ENCODE measurements around the gene PAOX.
A peak's percentile ranks its signal among the peaks of the same experiment; 100 is the strongest.
"Not testable (repeated sequence)": the region's sequence is repeated elsewhere in the genome, so short reads cannot be mapped to it uniquely, and the experiment has no call there.

The PAOX gene

GRCh38 chr10:133420579-133420978 is 41.5 kb downstream of the PAOX start:
- Mint-ChIP-seq H3K4me3 (no peak overlapping the region), H3K27ac (no peak overlapping the region), H3K9me3 (no peaks in the 10 kb centered on the region), H3K4me1 (no peaks in the 10 kb centered on the region), H3K36me3 (peaks cover 6% of the 10 kb centered on the region), H3K27me3 (no peaks in the 10 kb centered on the region)

DNA sequence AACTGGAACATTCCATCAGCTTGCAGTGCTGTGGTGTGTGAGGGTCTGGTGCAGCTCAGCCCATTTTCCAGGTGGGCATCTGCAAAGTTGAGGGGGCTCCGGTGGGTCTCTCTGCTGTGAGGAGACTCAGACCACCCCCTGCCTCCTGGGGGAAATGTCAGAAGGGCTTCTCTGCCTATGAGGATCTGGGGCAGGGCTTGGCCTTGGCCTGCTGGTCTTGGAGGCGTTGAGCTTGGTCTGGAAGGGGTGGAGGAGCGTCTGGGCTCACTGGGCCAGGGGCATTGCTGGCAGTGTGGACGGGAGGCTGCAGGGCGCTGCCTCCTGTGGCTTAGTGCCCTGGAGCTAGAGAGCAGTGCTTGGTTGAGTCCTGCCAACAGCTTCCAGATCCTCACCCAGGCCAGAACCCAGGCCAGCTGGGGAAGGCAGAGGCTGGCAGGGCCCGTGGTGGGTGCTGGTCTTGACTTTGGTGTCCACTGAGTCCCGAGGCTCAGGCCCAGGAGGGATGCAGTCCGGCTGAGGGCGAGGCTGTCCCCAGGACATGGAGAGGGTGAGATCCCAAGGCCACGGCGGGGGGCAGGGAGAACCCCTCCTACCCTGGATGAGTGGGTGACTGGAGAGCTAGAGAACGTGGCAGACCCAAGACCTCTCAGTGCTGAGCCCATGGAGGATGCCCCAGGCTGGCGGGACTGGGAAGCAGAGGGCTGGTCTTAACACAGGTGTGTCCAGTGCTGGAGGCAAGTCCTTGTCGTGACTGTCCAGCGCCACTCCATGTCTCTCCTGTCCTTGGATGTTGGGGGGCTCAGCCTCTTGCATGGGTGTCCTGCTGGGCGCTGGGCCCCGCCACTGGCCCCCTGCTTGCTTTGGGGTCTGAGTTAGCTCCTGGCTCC is 42.5 kb downstream of the PAOX start:
- Mint-ChIP-seq H3K9me3 (no peaks in the 10 kb centered on the region), H3K27ac (no peak overlapping the region), H3K36me3 (peaks cover 2% of the 10 kb centered on the region), H3K4me1 (no peaks in the 10 kb centered on the region), H3K27me3 (no peaks in the 10 kb centered on the region), H3K4me3 (no peak overlapping the region)

GRCh38 chr10:133422223-133422806 is 43.3 kb downstream of the PAOX start:
- Mint-ChIP-seq H3K4me3 (no peak overlapping the region), H3K9me3 (no peaks in the 10 kb centered on the region), H3K36me3 (peaks cover 2% of the 10 kb centered on the region), H3K4me1 (no peaks in the 10 kb centered on the region), H3K27ac (peak overlapping the region; percentile 23), H3K27me3 (no peaks in the 10 kb centered on the region)

- Mint-ChIP-seq H3K27me3 (no peaks in the 10 kb centered on the region), H3K4me3 (peak overlapping the region; percentile 36), H3K4me1 (no peaks in the 10 kb centered on the region), H3K27ac (peak overlapping the region; percentile 23), H3K36me3 (peaks cover 2% of the 10 kb centered on the region), H3K9me3 (no peaks in the 10 kb centered on the region)
These were observed 44.0 kb downstream of the PAOX start for GRCh38 chr10:133422807-133423771.

GRCh38 chr10:133424102-133424501 is 45.0 kb downstream of the PAOX start:
- not testable (repeated sequence) for H3K36me3 Mint-ChIP-seq, H3K4me3 Mint-ChIP-seq, H3K4me1 Mint-ChIP-seq, H3K27me3 Mint-ChIP-seq, H3K27ac Mint-ChIP-seq, H3K9me3 Mint-ChIP-seq

GRCh38 chr10:133424601-133425000 is 45.5 kb downstream of the PAOX start, which contains the start of gene SPRN:
Gene SPRN (minus strand): TSS chr10:133424625. CDS start chr10:133423681, 944 bp downstream.
- not testable (repeated sequence) for H3K4me1 Mint-ChIP-seq, H3K36me3 Mint-ChIP-seq, H3K9me3 Mint-ChIP-seq, H3K27me3 Mint-ChIP-seq, H3K27ac Mint-ChIP-seq
- peak within 1 kb of the TSS; percentile 36 for H3K4me3 Mint-ChIP-seq

DNA sequence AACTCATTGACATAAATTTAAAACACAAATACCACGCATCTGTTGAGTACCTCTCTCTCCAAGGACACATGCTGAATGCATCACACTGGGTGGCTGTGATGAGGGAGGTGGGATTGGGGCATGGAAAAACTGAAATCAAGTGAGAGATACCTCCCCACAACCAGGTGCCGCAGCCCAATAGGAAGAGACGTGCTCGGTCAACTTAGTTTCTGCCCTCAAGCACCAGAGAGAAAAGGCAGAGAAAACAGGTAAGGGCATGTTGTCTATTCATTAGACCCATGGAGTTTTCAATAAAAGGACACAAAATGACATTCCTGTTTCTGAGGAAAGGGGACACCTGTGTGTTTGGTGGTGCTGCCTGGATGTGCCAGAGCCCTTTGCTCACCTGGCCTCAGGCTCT is 50.5 kb downstream of the PAOX start:
- not testable (repeated sequence) for H3K27me3 Mint-ChIP-seq, H3K4me1 Mint-ChIP-seq, H3K9me3 Mint-ChIP-seq, H3K36me3 Mint-ChIP-seq, H3K4me3 Mint-ChIP-seq, H3K27ac Mint-ChIP-seq

DNA sequence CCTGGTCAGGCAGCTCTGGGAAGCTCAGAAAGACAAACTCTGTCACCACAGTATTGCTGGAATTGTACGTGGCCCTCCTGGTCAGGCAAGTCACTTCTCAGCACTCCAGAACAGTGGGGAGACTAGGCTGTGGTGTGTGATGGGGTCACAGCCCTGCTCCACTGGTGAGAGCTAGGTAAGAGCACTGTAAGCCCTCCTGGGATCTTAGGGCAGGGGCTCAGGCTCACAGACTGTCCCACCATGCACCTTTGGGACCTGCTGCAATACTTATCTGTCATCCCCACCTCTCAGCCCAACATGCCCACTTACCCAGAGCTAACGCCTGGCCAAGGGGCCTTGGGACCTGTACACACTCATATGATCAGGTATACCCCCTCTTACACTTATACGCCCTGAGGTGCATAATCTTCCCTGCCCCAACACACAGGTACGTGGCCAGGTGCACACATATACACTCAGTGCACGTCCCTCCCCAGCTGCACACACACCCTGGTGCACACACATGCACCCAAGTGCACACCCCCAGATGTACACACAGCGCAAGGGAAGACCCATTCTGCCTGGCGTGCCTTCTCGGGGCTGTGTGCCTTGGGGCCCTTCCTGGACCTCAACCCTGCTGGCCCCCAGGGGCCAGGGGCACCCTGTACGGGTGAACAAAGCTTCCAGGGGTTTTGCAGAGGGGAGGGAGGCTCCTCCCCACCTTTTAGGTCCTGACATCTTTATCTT is 53.0 kb downstream of the PAOX start:
- not testable (repeated sequence) for H3K36me3 Mint-ChIP-seq, H3K27ac Mint-ChIP-seq, H3K4me1 Mint-ChIP-seq, H3K9me3 Mint-ChIP-seq, H3K4me3 Mint-ChIP-seq, H3K27me3 Mint-ChIP-seq

- H3K36me3 Mint-ChIP-seq, H3K4me3 Mint-ChIP-seq, H3K9me3 Mint-ChIP-seq, H3K4me1 Mint-ChIP-seq, H3K27me3 Mint-ChIP-seq, H3K27ac Mint-ChIP-seq: not testable (repeated sequence)
These were observed 53.7 kb downstream of the PAOX start for GRCh38 chr10:133432789-133433188.

- H3K9me3 Mint-ChIP-seq = no peaks in the 10 kb centered on the region
- no peak overlapping the region for H3K27ac Mint-ChIP-seq
- peaks cover 7% of the 10 kb centered on the region for H3K4me1 Mint-ChIP-seq
These were observed 59.7 kb downstream of the PAOX start for GRCh38 chr10:133438711-133439273.

GRCh38 chr10:133439517-133440461 is 60.7 kb downstream of the PAOX start:
- Mint-ChIP-seq H3K36me3 (peaks cover 3% of the 10 kb centered on the region), H3K27ac (no peak overlapping the region), H3K9me3 (no peaks in the 10 kb centered on the region), H3K4me1 (peaks cover 7% of the 10 kb centered on the region), H3K27me3 (peaks cover 8% of the 10 kb centered on the region), H3K4me3 (no peak overlapping the region)

More at GRCh38 chr10:133438711-133439273, 59.7 kb downstream of the PAOX start:
- H3K36me3 Mint-ChIP-seq = peaks cover 3% of the 10 kb centered on the region
- H3K27me3 Mint-ChIP-seq = peaks cover 8% of the 10 kb centered on the region
- H3K4me3 Mint-ChIP-seq = no peak overlapping the region

DNA sequence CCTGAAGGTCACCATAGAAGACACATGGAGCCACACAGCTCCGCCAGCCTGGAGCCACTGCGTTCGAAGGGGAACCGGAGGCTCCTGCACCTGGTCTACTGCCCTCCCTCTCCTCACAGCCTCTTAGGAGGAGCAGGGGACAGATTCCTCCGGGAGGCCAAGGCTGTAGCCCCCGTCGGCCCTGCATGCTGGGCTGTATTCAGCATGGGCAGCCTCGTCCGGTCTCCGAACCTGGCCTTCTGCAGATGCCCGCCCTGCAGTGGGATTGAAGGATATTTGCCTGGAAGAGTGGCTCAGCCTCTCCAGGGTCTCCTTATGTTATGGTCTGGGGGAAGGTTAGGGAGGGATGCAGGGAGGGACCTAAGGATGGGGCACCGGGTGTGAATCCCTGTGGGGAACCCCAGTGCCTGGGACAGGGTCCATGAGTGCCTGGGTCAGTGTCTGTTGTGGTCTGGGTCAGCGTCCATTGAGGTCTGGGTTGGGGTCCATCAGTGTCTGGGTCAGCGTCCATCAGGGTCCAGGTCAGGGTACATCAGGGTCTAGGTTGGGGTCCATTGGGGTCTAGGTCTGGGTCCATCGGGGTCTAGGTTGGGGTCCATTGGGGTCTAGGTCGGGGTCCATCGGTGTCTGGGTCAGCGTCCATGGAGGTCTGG is 61.7 kb downstream of the PAOX start:
- Mint-ChIP-seq H3K36me3 (peaks cover 2% of the 10 kb centered on the region), H3K27me3 (peaks cover 7% of the 10 kb centered on the region), H3K27ac (no peak overlapping the region), H3K4me1 (peaks cover 7% of the 10 kb centered on the region), H3K4me3 (no peak overlapping the region), H3K9me3 (no peaks in the 10 kb centered on the region)

All from activated naive CD4-positive, alpha-beta T cell treated with anti-CD3 and anti-CD28 coated beads, Interleukin-2, amount 50 U/mL, for 24 hours (primary cell).